ENCODE data around the gene CYB5D1.

GRCh38 chr17:7833011-7833794 is 24.6 kb upstream of the CYB5D1 start:
- no peak for TF ChIP-seq CTCF (IDR thresholded peaks at IDR 0.05; ENCODE audit: poor library complexity, severe bottlenecking)
- no peak for TF ChIP-seq EP300 (conservative IDR thresholded peaks at IDR 0.05; ENCODE audit: poor library complexity, severe bottlenecking)
- no peak for TF ChIP-seq EZH2 (IDR thresholded peaks at IDR 0.05; ENCODE audit: borderline replicate concordance, insufficient read depth, low read length, poor library complexity, severe bottlenecking)

Measured in neural cell (in vitro differentiated cells).